ENCODE data around the gene MYL3.

GRCh38 chr3:46903341-46904302, 40.4 kb upstream of the MYL3 start:
- TF ChIP-seq, protein P1, sequence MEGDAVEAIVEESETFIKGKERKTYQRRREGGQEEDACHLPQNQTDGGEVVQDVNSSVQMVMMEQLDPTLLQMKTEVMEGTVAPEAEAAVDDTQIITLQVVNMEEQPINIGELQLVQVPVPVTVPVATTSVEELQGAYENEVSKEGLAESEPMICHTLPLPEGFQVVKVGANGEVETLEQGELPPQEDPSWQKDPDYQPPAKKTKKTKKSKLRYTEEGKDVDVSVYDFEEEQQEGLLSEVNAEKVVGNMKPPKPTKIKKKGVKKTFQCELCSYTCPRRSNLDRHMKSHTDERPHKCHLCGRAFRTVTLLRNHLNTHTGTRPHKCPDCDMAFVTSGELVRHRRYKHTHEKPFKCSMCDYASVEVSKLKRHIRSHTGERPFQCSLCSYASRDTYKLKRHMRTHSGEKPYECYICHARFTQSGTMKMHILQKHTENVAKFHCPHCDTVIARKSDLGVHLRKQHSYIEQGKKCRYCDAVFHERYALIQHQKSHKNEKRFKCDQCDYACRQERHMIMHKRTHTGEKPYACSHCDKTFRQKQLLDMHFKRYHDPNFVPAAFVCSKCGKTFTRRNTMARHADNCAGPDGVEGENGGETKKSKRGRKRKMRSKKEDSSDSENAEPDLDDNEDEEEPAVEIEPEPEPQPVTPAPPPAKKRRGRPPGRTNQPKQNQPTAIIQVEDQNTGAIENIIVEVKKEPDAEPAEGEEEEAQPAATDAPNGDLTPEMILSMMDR (IDR thresholded peaks at IDR 0.05; ENCODE audit: low read depth, low read length, poor library complexity, severe bottlenecking): no peak
- no peak for TF ChIP-seq EZH2phosphoT487 (IDR thresholded peaks at IDR 0.05; ENCODE audit: borderline replicate concordance, low read length)

All from DOHH2 (cell line).